HCEC 1CT (cell line): ENCODE results near the gene PLD1.

Experiments used
- DNase-seq: peaks from one replicate; pipeline ENCODE4 v3.0.0-alpha.2; 2017

The PLD1 gene

DNA sequence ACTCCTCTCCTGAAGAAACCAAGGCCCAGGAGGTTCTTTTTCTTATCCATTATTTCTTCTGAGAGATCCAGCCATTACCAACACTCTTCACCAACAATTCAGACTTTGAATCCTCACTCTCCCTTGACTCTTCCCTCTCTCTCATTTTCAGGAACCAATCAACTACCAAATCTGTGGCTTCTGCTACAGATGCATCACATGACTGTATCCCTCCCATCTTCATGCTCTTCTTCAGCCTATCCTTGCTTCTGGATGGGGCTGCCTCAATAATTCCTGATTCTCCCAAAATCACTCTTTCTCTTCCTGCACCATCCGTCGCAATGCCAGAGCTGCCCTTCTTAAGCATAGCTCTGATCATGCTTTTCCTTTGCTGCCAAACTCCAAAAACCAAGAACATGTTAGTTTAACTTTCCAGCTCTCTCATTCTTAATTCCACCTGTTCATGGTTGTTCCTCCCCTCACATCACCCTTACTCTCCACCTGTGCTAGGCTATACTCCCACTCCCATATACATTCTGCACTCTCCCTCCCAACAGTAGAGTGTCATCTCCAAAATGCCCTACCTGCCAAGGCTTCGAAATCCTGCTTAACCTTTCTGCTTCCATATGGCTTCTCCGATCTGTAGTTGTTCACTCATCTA lies 13.5 kb downstream of the PLD1 start:
- no peak for DNase-seq

DNA sequence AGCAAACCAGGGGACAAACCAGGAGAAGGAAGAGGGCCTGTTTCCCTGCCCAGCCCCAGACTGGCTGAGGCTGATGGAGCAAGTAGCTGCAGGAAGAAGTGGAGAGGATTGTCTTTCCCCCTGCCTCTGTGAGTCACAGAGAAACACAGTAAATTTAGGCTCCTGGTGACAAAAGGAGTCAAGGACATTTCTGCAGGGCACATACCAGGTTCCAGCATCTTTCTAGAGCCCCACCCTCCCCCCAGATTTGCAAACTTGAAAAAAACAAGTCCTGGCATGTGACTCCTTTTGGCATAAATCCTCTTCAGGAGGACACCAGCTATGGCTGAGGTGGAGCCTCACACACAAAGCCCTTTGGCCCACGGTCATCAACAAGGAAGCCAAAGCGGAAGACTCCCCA lies 17.8 kb downstream of the PLD1 start:
- no peak for DNase-seq

DNA sequence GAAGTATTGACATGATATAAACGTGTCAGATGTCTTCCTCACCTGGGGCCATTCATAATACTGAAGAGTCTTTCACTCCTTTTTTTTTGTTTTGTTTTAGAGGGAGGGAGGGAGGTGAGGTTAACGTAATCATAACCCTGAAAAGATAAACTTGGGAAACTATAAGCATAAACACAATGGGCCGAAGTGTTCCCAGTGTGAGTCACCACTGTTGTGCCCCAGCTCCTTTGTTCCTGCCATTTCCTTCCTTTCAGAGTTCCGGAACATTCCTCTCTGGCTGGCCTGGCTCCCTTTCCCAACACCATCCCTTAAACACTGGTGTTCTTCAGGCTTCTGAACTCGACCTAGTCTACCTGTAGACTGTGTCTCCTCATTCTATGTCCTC lies 18.6 kb downstream of the PLD1 start:
- peak; percentile 66 for DNase-seq

DNA sequence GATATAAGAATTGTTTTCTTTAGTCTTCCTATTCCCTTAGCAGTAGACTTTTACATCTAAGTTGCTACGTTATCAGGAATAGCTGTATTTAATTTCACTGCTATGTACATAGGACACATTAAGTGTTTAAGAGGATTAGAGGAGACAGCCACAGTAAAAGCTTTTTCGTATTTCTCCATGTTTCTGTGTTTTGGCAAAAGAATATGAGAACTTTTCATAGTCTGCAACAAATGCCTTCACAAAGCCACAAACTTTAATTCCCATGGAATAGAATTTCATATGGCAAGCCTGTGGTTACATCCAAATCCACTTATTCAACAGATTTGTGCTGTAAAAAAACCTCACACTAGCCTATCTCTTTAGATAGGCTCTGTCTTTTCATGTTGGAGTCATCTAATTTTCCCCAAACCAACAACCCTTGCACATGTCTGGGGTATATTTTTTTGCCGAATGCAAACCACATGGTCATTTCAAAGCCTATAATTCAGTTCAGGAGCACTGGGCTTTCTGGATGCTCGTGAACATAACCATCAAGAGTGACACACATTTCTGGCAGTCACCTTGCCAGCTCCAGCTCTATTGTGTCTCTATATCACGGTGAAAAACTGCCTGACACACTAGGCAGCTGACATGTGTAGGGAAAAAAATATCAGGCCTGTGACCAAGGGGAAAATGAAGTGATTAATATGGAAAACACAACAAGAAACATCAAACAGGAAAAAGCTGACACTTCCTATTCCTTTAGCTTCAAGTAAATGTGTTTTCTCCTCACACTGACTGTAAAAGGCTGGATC lies 19.2 kb downstream of the PLD1 start:
- no peak for DNase-seq

DNA sequence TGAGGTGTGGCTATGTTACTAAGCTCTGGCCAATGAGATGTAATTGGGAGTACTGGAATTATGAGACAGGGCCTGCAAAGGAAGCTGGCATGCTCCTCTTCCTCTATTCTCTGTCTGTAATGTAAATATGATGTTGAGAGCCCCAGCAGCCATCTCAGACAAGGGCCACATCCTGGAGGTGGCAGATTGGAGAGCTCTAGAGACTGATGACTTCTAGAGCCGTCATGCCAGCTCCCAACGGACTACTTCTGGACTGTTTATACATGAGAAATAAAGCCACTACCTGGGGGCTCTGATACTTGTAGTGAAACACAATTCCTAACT lies 19.7 kb downstream of the PLD1 start:
- no peak for DNase-seq

DNA sequence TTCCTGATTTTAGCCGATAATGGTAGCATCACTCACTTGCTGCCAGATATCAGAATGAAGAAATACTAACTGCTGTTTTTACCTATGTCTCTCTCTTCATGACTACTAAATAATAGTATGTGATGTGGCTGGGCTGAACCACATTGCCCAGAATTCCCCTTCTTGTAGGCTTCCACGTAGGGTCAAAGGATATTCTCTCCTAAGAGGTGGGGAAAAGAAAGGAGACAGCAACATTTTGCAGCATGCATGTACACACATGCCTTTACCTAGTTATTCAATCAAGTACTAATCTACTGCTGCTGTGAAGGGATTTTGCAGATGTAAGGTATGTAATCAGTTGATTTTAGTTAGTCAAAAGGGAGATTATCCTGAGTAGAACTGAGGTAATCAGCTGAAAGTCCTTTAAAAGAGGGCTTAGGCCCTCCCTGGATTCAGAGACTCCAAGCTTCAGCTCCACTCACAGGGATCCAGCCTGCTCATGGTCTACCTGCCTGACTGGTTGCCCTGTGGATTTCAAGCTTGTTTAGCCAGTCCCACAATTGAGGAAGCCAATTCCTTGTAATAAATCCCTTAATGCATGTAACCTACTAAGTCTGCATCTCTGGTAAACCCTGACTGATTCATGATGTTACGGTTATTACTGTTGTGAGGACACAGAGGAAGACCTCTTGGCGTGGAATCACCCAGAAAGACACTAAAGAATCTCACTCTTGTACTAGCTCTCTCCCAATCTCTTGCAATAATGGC lies 20.4 kb downstream of the PLD1 start:
- DNase-seq, result no peak

DNA sequence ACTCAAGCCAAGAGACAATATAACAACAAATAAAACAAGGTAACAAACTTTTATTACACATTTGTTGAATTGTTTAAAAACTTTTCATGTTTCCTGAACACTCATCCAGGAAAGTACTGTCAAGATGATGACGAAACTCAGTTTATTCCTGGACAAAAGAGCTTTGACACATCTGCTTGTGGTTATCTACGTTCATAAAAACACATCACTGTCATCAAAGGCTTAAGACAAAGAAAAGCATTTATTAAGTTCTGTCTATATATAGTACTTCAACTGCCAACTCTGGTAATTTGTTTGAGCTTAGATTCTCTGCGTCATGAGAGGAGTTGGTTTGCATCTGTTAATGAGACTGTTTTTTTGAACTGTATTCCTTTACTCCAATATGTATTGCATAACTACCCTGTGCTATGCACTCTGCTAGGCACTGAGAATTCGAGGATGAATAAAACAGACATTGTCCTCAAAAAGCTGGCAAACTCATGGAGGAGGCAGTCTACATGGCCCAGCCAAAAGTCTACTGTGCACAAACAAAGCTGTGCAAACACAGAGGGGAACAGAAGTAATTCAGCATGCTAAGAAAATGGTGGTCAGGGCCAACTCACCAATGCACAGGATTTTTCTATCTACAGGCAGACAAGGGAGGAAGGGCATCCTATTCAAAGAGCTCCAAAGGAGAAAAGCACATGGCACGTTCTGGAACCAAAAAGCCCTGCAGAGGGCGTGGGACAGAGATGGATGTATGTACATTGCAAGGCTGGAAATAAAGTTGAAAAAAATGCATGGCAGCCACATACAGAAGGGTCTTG lies 21.5 kb downstream of the PLD1 start:
- peak; percentile 97 for DNase-seq

DNA sequence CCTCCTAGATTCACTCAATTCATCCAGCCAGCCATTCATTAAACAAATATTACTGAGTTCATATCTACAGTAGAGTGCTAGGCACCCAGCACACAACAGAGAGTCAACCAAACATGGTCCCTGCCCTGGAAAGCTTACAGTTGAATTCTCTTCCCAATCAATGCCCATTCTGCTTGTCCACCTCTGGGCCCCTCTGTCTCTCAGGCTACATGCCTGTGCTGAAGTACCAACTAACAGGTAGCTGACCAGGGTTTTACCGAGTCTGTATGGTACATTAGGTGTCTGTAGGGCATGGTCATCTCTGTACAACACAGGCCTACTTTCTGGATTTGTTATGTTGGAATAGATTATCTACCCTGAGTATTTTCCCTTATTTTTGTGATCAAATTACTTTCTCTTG lies 23.3 kb downstream of the PLD1 start:
- no peak for DNase-seq

DNA sequence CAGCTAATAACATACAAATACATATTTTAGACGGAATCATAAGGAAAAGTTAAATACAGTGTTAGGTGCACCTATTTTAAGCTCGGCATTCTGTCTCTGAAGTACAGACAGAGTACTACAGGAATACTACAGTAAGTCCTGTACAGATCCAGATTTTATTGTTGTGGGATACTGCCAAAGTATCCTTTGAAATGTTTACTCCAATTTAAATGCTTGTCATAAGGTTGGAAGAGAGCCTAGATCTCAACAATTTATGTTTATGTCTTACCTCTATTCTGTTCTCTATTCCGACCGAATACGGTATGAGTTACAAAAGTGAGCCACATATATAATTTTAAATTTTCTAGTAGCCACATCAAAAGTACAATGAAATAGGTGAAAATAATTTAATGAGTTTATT lies 25.3 kb downstream of the PLD1 start:
- DNase-seq, result no peak

DNA sequence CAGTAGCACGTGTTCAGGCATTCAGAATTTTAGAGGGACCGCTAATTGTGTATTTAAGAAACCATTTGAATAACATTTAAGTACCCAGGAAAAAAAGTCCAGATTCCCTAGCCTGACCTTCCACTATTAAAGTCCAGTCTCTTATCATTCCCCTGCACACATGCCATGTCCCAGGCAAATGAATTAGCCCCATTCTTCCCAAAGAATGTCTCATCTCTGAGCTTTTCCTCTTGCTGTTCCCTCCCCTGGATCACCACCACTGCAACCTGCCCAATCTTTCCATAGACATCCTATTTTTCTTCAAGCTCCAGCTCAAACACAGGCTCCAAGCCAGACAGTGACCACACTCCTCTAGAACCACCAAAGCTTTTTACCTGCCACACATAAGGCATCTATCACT lies 25.9 kb downstream of the PLD1 start:
- no peak for DNase-seq

DNA sequence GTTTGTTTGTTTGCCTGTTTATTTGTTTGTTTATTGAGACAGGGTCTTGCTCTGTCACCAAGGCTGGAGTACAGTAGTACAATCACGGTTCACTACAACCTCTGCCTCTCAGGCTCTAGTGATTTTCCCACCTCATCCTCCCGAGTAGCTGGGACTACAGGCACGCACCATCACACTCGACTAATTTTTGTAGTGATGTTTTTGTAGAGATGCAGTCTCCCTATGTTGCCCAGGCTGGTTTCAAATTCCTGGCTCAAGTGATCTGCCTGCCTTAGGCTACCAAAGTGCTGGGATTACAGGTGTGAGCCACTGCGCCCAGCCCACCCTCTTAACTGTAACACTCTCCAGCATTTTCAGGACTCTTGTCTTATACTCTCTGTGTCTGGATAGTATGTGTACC lies 26.7 kb downstream of the PLD1 start:
- no peak for DNase-seq

DNA sequence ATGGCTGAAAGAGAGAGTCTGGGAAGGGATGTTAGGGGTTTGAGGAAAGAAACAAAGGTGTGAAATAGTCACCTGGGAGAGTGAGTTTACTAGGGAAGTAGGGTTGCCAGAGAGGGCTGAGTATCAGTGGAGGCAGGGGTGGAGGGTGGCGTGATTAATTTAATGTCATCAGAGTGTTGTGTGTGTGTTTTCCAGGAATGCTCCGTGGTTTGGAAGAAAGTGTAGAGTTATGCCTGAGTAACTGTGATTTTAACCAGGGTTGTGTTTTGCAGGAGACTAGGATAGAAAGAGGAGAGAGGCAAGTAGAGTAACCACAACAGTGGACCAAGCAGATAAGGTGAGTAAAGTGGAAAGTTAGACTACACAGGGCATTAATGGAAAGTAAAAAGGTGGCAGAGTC lies 27.2 kb downstream of the PLD1 start:
- peak; percentile 43 for DNase-seq

DNA sequence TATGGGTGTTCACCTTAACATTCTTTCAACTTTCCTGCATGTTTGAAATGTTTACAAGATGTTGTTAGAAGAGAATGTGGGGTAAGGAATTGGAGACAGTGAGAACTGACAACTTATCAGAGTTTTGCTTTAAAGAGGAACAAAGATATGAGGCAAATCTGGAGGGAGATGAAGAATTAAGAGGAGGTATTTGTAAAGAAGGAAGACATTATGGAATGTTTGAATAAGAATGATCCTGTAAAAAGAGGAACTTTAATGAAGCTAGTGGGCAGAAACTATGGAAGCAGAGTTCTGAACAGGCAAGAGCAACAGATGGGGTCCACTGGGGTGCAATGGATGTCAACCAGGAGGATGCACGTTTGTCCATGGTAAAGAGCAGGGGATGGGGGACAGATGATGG lies 27.7 kb downstream of the PLD1 start:
- DNase-seq, result no peak

DNA sequence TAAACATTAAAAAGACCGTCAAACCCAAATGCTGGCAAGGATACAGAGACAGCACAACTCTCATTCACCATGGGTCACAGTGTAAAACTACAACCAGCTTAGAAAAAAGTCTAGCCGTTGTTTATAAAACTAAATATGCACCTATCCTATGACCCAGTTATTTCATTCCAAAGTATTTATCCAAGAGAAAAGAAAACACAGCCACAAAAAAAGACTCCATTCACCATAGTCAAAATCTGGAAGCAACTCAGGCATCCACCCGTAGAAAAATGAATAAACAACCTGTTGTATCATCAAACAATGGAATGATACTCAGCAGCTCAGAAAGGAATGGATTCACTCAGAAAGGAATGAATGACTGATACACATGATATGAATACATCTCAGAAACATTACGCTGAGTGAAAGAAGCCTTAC lies 28.6 kb downstream of the PLD1 start:
- peak; percentile 64 for DNase-seq

DNA sequence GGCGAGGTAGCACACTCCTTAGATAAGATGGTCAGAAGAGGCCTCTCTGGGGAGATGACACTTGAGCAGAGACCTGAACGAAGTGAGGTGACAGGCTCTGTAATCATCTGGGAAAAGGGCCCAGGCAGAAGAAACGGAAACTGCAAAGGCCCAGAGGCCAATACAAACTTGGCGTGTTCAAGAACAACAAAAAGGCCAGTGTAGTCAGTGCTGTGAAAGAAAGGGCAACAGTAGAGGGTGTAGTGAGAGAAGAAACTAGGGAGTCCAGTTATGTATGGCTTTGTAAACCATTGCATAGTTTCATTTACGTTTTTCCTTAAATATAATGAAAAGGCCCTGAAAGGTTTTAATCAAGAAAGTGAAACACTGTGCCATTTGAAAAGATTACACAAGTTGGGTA lies 31.8 kb downstream of the PLD1 start:
- no peak for DNase-seq

DNA sequence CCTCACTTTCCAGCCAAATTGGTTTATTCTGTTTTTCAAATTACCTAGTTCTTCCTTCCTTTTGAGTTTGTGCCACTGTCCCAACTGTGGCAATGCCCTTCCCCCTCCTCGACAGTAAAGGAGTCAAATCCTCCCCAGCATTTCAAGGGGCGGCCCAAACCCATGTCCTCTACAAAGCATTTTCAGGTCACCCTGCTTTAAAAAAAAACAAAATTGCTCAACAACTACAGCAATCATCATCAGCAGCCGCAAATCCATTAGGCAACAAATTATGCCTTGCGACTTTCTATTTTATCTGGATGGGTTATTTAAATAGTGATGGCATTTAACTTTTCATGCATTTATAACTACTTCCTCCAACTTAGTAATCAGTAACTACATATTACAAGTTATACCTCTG lies 32.7 kb downstream of the PLD1 start:
- DNase-seq, result no peak

DNA sequence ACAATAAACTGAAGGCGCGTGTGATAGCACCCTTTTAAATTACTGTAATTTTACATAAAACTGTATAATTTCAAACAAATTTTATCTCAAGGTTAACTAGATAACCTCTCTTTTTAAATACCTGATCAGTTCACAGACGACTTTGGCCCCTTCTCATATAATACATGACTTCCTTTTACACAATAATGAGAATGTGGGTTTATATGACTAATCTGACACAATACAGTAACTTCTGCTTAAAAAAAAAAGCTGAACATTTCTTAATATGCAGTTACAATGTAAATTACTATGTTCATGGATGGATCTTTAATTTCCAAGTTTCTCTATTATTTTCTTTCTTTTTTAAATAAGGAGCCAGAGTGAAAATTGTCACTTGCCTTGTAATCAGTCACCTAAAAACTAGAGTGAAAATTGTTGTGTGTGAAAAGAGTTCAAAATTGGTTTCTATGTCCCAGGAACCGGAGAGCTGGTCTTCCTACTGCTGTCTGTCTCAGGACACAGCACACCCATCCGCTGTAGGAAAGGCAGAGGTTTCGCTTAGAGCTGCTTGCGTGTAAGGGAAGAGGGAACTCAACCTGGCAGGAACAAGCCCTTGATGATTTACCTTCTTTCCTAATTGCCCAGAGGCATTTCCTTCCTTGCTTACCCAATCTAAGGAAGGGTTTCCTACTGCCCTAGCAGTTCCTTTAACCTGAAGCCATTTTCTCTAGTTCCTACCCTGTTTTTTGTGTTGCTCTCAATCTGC lies 33.3 kb downstream of the PLD1 start:
- no peak for DNase-seq

DNA sequence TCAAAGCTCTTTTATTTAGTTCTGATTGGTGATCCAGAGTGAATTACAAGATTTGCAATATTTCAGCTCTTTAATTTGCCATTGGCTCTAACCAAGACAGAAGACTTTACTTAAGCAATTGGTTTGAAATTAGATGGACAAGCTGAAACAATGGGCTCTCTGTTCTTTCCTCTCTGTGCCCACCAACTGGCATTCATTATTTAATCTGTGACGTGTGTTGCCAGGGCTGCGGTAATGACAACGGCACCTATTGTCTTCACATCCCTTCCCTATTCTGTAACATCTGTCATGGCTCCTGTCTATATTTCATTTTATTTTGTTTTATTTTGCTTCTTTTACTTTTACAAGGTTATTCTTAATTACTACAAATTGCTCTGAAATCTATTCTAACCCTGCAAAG lies 33.9 kb downstream of the PLD1 start:
- DNase-seq, result no peak

DNA sequence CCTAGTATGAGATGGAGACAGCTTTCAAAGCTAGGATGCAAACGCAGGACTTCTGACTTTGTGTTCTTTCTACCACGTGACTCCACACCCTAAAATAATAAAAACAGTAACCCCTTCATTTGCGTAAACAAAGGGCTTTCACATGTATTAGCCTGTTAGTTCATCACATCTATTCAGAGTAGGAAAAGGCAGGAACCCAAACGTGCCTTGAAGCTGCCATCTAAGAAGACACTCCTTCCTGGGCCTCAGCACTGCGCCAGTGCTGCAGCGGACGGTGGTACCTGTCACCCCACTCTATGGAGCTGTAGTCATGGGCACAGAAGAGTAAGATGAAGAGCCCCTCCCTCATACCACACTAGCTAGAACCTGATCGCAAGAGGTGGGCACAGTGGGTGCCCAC lies 34.3 kb downstream of the PLD1 start:
- no peak for DNase-seq

DNA sequence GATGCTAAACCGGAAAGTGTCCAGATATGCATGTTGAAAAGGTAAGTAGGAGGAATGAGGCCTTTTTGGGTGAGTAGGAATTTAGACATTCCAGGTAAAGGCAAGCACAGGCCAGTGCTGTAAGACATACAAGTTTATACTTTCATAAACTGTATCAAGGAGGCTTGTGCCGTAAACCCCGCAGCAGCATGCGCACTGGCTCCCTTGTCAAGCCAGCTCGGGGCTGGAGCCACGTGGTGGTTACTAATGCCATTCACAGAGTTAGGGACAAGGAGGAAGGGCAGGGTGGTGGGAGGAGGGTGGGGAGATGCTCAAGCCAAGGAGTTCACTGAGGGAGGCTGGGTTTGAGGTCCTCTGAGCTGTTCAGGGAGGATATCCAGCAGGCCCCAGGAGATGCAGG lies 35.8 kb downstream of the PLD1 start:
- DNase-seq, result no peak

DNA sequence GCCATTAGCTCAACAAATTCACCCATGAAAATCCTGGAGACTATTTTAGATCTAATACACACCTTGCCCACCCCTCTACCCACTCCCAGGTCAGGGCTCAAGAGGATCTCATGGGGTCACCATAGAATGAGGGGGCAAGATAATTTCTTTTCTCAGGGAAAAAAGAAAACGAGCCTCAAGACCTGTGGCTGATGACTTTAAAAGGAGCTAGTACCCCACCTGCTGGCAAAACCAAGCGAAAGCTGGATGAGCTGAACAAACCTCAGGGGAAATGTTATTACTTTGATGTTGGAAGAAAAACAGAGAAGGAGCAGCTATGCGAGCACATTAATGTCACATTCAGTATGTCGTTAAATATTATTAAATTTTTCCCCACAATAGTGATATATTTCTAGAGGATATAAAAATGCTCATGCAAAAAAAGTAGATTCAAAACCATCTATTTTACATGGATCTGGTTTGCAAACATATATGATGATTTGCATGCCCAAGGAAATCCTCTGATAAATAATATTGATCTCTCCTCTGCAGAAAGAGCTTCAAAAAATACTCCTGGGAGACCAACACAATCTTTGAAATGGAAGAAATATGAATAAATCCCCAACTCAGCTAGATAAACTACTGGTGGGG lies 37.7 kb downstream of the PLD1 start:
- peak; percentile 64 for DNase-seq
